NCI-H446 (cell line): ENCODE results near the gene KLK10.

Source experiments
- DNase-seq, 2 experiments: peaks; one replicate each; lab custom pipeline; 2025; lab: John Stamatoyannopoulos, UW

KLK10 gene, protein sequence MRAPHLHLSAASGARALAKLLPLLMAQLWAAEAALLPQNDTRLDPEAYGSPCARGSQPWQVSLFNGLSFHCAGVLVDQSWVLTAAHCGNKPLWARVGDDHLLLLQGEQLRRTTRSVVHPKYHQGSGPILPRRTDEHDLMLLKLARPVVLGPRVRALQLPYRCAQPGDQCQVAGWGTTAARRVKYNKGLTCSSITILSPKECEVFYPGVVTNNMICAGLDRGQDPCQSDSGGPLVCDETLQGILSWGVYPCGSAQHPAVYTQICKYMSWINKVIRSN

GRCh38 chr19:51019544-51019925 lies at the start of gene KLK10:
TSS of gene KLK10 (minus strand) at chr19:51019709. CDS start at chr19:51019130, 579 bp downstream.
- DNase-seq: no peak

DNA sequence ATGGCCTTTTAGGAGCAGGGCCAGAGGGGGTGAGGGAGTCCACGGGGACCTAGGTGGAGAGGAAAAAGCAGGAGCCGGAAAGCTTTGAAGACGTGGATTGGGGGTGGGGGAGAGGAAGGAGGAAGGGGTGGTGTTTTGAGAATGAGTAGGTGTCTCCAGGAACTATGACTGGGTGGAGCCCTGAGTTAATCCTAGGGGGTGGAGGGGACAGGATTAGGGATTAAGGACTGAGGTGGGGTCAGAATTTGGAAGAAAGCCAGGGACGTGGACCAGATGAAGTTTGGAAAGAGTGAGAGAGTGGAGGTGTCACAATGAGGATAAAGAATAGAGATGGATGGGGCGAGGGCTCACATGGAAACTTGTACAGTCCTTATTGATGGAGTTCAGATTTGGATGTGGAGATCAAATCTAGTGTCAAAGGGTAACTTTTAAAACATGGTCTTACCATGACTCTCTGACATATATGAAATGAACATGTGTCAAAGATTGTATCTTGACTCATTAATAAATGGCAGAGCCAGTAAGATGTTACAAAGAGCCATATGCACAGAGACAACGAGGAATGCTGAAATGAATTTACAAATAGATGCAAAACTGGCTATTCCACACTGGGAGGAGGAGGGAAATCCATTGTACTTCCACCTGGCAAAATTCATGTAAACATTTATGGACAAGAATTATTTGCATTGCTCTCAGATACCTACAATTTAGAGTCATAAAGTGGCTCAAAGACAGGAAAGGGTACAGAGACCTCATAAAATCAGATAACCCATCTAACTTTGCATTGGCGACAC lies 47.1 kb upstream of the KLK10 start:
- DNase-seq: no peak

DNA sequence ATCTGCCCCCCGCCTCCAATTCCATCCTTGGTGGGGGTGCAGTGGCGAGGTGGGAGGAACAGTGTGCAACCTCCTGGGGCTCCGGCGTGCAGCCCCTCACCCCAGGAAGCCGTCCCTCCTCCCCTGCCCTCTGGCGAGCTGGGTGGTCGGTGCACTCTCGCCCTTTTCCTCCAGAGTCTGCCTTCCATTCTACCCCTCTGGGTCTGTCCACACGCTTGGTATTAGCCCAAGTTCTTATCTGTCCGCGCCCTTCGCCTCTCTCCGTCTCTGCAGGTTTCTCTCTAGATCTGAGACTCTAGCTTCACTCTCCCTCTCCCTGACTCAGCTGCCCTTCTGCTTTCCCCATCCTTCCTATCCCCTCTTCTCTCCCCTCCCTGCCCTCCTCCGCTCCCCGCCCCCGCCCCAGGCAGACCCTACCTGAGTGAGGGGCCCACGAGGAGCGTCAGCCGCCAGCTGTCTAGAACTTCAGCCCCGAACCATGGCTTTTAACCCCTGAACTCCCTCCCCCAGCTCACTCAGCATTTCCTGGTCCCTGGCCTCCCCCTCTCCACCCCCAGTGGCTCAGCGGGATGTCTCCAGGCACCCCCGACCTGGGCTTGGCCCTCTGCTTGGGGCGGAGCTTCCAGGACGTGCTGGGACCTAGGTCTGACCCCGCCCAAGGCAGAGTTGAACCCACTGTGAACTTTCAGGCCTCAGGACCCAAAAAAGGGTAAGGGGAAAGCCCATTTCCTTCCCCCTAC lies 45.9 kb upstream of the KLK10 start:
- no peak for DNase-seq

DNA sequence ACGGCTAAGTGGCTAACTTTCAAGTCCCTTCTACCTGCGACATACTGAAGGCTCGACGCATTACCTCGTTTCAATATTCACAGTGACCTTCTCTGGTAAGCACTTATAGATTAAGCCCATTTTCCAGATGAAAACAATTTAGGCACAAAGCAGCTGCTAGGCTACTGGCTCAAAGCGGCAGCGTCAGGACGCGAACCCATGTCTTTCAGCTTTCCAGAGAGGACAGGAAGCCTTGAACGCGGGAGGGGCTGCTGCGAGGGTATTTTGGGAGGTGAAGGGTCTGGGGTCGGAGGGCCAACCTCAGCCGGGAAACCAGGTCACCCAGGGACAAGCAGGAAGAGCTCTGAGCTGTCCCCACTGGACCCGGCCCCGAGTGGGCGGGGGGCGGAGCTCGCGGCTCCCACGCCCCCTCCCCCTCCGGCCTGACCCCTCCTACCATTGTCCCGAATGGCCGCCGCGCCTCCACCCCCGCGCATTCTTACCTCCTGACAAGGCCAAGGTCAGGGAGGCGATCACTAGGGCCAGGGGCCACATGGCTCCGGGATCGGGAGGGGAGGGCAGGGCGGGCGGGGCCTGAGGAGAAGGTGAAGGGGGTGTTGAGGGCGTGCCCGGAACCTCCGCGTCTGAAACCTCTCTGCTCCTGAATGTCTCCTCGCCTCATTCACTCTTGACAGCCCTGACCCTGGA lies 45.2 kb upstream of the KLK10 start, which contains the start of gene KLK13:
TSS of gene KLK13 (minus strand) at position 559 of the 687 bp plus-strand sequence. CDS start at position 534, 25 bp downstream.
- no peak for DNase-seq

GRCh38 chr19:51063664-51064063 lies 44.2 kb upstream of the KLK10 start:
- no peak for DNase-seq

DNA sequence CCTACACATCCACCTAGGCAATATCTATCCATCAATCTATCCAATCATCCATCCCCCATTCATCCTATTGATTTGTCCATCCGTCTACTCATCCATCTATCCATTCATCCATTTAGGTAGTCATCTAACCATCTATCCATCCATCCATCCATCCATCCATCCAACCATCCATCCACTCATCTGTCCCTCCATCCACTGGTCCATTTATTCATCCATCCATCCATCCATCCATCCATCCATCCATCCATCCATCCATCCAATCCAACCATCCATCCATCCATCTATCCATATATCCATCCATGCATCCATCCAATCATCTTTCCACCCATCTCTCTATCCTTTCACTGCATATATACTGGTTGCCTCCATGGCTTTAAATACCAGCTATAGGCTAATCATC lies 41.5 kb upstream of the KLK10 start:
- DNase-seq: no peak

GRCh38 chr19:51060336-51060735 lies 40.8 kb upstream of the KLK10 start:
- no peak for DNase-seq

DNA sequence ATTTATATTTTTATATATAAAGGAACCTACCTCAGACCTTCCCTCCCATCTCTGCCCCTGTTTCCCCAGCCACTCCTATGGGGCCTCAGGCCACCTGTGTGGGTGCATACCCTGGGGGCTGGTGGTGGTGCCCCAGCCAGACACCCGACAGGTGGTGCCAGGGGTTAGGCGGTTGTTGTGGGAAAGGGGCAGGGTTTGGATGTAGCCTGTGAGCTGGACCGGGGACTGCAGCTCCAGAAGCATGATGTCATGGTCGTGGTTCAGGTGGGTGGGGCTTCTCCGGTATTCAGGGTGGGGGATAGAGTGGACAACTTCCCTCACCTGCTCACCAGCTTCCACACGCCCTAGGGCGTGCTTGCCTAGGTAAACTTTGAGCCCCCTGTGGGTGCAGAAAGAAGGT lies 40.2 kb upstream of the KLK10 start:
- DNase-seq: no peak

- no peak for DNase-seq
Measured at GRCh38 chr19:51055866-51056265, 36.4 kb upstream of the KLK10 start.

- DNase-seq: no peak
Measured at GRCh38 chr19:51047031-51047335, 27.5 kb upstream of the KLK10 start.

DNA sequence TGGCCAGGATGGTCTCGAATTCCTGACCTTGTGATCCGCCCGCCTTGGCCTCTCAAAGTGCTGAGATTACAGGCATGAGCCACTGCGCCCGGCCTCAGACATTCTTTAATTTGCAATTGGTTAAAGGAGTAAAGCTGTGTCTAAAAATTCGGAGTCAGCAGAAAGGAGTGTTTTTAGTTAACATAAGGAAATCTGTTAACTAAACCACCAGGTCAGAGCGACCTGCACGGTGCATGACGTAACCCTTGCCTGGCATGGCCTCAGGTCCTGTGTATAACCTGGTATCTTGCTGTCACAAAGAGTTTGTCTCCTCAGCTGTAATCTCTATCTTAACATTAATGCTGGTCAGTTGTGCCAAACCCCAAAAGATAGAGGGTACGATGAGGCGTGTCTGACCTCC lies 24.8 kb upstream of the KLK10 start:
- DNase-seq: no peak

DNA sequence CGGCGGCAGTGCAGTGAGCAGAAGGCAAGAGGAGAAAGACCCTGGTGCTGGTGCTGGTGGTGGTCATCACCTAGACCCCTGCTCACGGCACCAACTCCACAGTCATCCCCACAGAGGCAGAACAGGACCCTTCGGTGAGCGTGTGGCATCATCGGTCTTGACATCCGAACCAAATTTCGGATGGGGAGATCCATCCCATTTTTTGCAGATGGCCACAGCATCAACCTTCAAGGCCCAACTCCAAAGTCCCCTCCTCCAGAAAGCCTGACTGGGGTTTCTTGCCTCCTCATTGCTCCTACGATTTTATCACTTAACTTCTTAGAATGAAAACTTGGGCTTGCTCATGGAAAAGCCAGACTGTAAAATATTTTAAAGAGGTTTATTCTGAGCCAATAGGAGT lies 24.0 kb upstream of the KLK10 start:
- DNase-seq: no peak

GRCh38 chr19:51040151-51040550 lies 20.6 kb upstream of the KLK10 start:
- DNase-seq: no peak

GRCh38 chr19:51036519-51036918 lies 17.0 kb upstream of the KLK10 start:
- DNase-seq: no peak

GRCh38 chr19:51034704-51035103 lies 15.2 kb upstream of the KLK10 start, which contains the start of gene KLK12:
TSS of gene KLK12 (minus strand) at chr19:51035002. CDS start at chr19:51034621, 381 bp downstream.
- DNase-seq: no peak

DNA sequence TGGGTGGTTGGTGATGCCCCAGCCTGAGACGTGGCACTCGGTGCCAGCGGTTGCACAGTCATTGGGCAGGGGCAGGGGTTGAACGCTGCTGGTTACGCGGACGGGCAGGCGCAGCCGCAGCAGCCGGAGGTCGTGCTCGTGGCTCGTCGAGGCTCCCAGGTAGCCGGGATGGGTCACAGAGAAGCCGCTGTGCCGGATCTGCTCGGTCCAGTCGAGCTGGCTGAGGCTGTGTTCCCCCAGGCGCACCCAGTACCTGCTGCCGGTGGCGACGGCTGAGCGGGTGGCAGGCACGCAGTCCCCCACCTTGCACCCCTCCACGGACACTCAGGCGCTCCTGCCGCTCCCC lies 12.3 kb upstream of the KLK10 start:
- DNase-seq: no peak

GRCh38 chr19:51031220-51031879 lies 11.8 kb upstream of the KLK10 start:
- no peak for DNase-seq

GRCh38 chr19:51030631-51031030 lies 11.1 kb upstream of the KLK10 start:
- DNase-seq: no peak

DNA sequence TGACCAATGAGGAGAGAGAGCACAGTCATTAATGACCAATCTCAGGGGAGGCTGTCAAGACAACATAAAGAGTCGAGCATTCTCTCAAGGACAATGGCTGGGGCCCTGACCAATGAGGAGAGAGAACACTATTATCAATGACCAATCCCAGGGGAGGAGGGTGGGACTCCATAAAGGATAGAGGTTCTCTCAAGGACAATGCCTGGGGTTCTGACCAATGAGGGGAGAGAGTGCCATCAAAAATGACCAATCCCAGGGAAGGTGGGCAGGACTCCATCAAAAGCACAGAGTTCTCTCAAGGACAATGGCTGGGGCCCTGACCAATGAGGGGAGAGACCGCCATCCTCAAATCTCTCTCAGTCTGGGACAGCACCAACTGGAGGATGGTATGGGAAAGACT lies 10.2 kb upstream of the KLK10 start:
- DNase-seq: no peak

DNA sequence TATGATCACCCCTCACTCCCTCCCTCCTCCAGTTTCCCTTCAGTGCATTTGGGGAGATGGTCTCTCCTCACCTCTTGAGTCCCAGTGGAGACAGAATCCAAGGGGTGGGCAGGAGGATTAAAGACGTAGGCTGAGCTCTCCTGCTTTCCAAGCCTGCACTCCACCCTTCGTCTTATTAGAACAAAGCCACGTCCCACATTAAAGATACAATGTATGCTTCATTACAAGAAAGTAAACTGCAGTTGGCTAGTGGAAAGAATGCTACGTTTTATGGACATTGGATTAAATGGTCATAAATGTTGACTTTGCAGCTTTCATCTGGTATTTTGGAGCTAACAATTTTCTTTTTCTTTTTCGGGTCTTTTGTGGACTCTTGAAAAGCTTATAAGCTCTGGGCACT lies 8.4 kb upstream of the KLK10 start:
- no peak for DNase-seq

- no peak for DNase-seq
Measured at GRCh38 chr19:51027126-51027806, 7.8 kb upstream of the KLK10 start.

DNA sequence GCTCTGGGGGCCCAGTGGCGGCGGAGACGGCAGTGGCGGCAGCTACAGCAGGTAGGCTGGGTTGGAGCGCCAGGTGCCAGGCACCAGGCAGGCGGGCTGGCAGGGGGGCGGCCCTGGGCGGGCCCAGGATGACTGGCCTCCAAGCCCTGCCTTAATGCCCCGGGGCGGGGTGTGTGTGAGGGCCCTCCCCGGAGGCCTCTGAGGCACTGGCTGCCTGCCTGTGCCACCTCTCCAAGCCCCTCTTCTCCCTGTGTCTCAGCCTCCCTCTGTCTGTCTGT lies 7.0 kb upstream of the KLK10 start, which contains the start of gene KLK11:
TSS of gene KLK11 (minus strand) at position 63 of the 278 bp plus-strand sequence. CDS start 985 bp downstream, outside the sequence.
- no peak for DNase-seq
